ENCODE data around the gene AARSD1. TPM values are rescaled to one million over a fixed set of nuclear protein-coding genes. Genes with fewer than 3 reads are reported as not detected.

Gene AARSD1
- total RNA-seq, 1 experiment from 2014 or later = 23.5 TPM

DNA sequence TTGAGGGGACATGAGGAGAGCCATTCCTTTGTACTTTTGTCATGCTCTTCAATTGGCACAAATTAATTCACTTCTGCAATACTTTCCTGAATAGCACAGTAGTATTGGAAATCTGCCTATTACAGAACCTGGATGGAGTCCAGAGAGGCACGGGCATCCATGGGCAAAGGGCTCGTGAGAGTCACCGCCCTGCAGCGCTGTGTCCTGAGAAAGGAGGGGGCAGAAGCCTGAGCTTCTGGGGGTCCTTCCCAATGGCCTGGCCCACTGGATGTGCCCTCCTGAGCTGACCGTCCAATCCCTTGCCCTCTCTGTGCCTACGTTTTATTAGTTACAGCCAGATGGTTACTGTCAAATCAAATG, 60.2 kb downstream of the AARSD1 start:
- DNase-seq (ENCODE audit: low read depth, low spot score) (no peak), ATAC-seq (no peak)
- CTCF ChIA-PET = no interaction called here
- H3K9me3 ChIP-seq (ENCODE audit: control insufficient read depth, insufficient read depth, low read depth, low read length) = no peaks in the 10 kb centered on the region
- no peak overlapping the region for H3K27ac ChIP-seq (ENCODE audit: low read length)
- in situ Hi-C loops (cut with HindIII; ENCODE audit: low pct_unique_long_range_greater_than_20kb, low sequenced_read_pairs) = no loop called here
- POLR2A ChIA-PET = no interaction called here
- no TSS peak for BruUV-seq (replicated peaks)
- TF ChIP-seq, protein P1, sequence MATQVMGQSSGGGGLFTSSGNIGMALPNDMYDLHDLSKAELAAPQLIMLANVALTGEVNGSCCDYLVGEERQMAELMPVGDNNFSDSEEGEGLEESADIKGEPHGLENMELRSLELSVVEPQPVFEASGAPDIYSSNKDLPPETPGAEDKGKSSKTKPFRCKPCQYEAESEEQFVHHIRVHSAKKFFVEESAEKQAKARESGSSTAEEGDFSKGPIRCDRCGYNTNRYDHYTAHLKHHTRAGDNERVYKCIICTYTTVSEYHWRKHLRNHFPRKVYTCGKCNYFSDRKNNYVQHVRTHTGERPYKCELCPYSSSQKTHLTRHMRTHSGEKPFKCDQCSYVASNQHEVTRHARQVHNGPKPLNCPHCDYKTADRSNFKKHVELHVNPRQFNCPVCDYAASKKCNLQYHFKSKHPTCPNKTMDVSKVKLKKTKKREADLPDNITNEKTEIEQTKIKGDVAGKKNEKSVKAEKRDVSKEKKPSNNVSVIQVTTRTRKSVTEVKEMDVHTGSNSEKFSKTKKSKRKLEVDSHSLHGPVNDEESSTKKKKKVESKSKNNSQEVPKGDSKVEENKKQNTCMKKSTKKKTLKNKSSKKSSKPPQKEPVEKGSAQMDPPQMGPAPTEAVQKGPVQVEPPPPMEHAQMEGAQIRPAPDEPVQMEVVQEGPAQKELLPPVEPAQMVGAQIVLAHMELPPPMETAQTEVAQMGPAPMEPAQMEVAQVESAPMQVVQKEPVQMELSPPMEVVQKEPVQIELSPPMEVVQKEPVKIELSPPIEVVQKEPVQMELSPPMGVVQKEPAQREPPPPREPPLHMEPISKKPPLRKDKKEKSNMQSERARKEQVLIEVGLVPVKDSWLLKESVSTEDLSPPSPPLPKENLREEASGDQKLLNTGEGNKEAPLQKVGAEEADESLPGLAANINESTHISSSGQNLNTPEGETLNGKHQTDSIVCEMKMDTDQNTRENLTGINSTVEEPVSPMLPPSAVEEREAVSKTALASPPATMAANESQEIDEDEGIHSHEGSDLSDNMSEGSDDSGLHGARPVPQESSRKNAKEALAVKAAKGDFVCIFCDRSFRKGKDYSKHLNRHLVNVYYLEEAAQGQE (IDR thresholded peaks at IDR 0.05; ENCODE audit: insufficient read depth in 1 of 2, low read depth in 2 of 2, low read length in 1 of 2) = no peak
- TF ChIP-seq POLR2AphosphoS5 (IDR thresholded peaks at IDR 0.05; ENCODE audit: low read depth, low read length) (no peak), CTCF (IDR thresholded peaks at IDR 0.05) (no peak), SIN3A (IDR thresholded peaks at IDR 0.05; ENCODE audit: borderline replicate concordance, insufficient read depth, low read depth, low read length) (no peak), TCF7L2 (IDR thresholded peaks at IDR 0.05; ENCODE audit: low read depth, low read length) (no peak)
- intact Hi-C loops (cut with micrococcal nuclease; ENCODE audit: unreplicated experiment) = no loop called here
- H3K36me3 ChIP-seq (ENCODE audit: control insufficient read depth, insufficient read depth, low read length) = no peaks in the 10 kb centered on the region
- no peaks in the 10 kb centered on the region for H3K27me3 ChIP-seq (ENCODE audit: control insufficient read depth, insufficient read depth, low read length)
- H3K4me3 ChIP-seq (ENCODE audit: low read depth in 2 of 2, low read length in 2 of 2) = no peak overlapping the region
- H3K4me1 ChIP-seq (ENCODE audit: control insufficient read depth, insufficient read depth, low read length) = no peaks in the 10 kb centered on the region

- intact Hi-C loops (cut with micrococcal nuclease; ENCODE audit: unreplicated experiment) = no loop called here
Measured at GRCh38 chr17:42901535-42902229, 62.6 kb downstream of the AARSD1 start.

More at GRCh38 chr17:42901535-42902229, 62.6 kb downstream of the AARSD1 start:
- H3K27ac ChIP-seq (ENCODE audit: low read length) = no peak overlapping the region
- H3K4me1 ChIP-seq (ENCODE audit: control insufficient read depth, insufficient read depth, low read length) = no peaks in the 10 kb centered on the region
- TF ChIP-seq CTCF (IDR thresholded peaks at IDR 0.05) (no peak), SIN3A (IDR thresholded peaks at IDR 0.05; ENCODE audit: borderline replicate concordance, insufficient read depth, low read depth, low read length) (no peak), POLR2AphosphoS5 (IDR thresholded peaks at IDR 0.05; ENCODE audit: low read depth, low read length) (no peak), TCF7L2 (IDR thresholded peaks at IDR 0.05; ENCODE audit: low read depth, low read length) (no peak)
- TF ChIP-seq, protein P1 (IDR thresholded peaks at IDR 0.05; ENCODE audit: insufficient read depth in 1 of 2, low read depth in 2 of 2, low read length in 1 of 2) = no peak
- BruUV-seq (replicated peaks) = no TSS peak
- ChIA-PET POLR2A (no interaction called here), CTCF (no interaction called here)
- no peak for ATAC-seq
- in situ Hi-C loops (cut with HindIII; ENCODE audit: low pct_unique_long_range_greater_than_20kb, low sequenced_read_pairs) = no loop called here
- H3K27me3 ChIP-seq (ENCODE audit: control insufficient read depth, insufficient read depth, low read length) = no peaks in the 10 kb centered on the region
- H3K36me3 ChIP-seq (ENCODE audit: control insufficient read depth, insufficient read depth, low read length) = no peaks in the 10 kb centered on the region
- DNase-seq (ENCODE audit: low read depth, low spot score) = no peak
- no peak overlapping the region for H3K4me3 ChIP-seq (ENCODE audit: low read depth in 2 of 2, low read length in 2 of 2)
- no peaks in the 10 kb centered on the region for H3K9me3 ChIP-seq (ENCODE audit: control insufficient read depth, insufficient read depth, low read depth, low read length)

Measured in Panc1 (cell line).